Hippocampal formation (tissue), 2 donors: ENCODE data around the gene SND1.

ENCODE experiments used
- DNase-seq, 2 donors: peaks; one replicate each; lab custom pipeline; 2025; lab: John Stamatoyannopoulos, UW

SND1 gene

DNA sequence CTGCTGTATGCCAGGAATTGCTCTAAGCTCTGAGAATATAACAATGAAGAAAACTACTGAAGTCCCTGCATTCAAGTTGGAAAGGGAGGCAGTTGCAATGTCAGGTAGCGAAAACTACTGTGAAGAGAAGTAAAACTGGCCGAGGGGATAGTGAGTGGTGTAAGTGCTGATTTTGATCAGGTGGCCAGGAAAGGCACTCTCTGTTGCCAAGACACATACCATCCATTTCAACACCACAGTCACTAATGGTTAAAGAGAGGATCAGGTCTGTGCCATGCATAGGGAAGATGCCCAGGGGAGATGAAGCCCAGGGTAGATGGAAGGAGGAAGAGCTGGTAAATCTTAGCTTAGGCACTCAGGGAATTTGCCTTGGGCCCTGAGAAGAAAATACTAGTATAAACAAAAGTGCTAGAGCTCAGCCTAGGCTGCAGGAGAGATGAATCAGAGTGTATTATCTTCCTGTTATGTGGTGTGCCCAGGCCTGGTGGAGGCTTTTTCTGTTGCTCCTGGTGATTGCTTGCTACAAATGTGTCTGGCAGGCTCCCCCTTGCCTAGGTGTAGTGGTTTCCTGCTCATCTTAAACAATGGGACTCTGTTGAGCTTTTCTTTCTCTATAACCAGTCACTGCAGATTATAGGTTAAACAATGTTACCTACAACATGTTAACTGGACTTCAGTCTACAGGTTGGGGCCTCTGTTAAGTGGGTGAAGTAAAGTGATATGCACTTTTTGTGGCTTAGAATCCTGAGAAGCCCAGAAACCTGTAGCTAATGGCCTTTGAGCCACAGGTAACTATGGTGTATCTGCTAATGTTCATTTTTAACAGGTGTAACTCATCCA is 253.7 kb downstream of the SND1 start:
- no peak for DNase-seq

GRCh38 chr7:127907110-127908040 is 255.4 kb downstream of the SND1 start:
- DNase-seq = no peak

DNA sequence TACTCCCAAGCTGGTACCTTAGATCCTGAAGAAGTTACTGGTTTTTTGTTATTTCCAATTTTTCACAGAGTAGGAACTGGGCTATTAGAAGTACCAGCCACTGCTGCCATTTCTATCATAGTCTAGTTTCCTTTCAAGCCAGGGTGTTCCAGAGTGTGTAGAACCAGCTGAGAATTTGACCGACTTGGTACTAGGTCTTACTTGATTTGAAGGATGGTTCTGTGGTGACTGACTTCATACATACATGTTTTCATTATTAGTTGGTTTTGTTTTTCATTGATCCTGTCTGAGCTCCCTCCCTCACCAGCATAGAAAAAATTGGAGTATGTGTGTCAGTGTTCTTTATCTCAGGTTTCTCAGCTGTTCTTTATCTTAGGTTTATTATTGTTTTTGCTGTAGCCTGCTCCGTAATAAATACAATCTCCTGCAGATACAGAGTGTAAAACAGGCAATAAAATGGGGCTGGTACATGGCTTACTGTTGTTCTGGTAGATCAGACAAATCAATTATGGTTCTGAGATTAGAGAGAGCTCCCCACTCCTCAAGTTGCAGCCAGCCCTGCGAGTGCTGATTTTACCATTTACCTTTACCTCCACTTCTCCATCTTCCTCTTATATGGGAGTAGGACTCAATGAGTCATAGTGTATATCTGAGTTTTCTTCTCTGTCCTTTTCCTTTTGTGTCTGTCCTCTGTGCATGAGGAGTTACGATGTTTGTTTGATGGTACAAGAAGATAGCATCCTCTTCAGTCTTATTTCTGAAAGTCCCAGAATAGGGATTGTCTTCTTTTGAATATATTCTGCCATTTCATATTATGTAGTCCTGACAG is 256.6 kb downstream of the SND1 start:
- no peak for DNase-seq

- DNase-seq = no peak
Observed at GRCh38 chr7:127909424-127910152, 257.6 kb downstream of the SND1 start.

DNA sequence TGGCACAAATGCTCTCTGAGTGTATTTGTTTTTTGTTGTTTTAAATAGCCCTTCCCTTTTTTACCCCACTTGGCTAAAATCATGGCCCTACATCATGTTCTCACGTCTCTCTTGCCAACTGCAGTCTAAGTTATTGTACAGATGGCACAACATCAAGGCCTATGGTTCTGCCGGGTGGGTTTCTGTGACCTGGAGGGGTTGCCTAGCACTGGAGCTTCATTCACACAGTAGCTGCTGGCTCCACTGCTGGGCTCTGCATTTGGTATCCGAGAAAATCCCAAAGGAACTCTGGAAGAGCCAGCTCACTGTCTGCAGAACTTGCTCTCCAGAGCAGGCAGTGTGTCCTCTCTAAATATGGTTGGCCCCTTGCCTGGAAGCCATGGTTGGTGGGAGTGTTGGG is 258.7 kb downstream of the SND1 start:
- no peak for DNase-seq

DNA sequence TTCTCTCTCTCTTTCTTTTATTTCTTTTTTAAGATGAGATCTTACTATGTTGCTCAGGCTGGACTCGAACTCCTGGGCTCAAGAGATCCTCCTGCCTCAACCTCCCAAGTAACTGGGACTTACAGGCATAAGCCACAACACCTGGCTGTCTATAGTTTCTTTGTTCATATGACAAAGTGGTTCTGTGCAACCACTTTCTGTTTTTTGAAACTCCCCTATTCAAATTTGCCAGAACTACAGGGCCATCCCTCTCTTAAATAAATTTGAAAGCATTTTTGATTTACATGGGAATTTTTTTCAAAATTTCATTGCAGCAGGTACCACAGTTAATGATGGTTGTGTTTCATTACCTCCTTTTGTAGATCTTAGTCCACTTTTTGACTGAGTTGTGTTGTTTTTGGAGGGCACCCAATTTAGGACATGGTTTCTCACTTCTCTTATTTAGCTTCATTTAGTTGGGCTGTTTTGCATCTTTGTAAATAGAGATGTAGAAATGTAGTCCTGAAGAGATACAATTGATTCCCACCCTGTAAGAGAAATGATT is 260.0 kb downstream of the SND1 start:
- no peak for DNase-seq

- DNase-seq = no peak
Observed at GRCh38 chr7:127912901-127913300, 260.9 kb downstream of the SND1 start.

DNA sequence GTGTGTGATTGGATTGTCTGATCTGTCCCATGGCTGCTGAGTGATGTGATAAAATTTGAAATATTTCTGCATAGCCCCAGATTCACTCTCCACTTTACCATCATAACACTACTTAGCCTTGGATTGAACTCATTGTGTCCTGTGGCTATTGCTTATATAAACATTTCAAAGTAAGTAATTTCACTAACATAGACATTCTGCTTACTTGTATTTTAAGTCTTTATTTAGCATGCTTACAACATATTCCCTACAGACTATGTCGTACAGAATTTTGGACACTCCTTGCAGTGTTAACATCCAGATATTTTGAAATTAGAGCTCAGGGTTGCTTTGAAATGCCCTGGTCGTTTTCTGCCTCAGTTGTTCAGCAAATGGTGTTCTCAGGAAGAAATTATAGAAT is 261.7 kb downstream of the SND1 start:
- DNase-seq = no peak

GRCh38 chr7:127914693-127915092 is 262.7 kb downstream of the SND1 start:
- no peak for DNase-seq

DNA sequence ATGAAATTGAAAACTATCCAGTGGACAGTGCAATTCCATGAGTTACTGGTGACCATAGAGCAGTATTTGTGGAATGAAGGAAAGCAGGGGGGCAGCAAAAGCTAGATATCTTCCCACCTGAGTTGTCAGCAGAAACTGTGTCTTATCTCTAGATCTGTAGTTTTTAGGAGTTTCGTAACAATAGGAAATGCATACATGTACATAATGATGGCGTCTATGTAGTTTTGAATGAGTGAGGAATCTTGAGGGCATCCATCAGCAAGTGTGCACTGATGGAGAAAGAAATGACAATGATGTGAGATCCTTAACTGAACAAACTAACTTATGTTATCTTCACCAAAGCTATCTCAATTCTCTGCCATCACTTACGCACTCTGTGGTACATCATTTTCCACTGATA is 264.7 kb downstream of the SND1 start:
- DNase-seq = no peak

DNA sequence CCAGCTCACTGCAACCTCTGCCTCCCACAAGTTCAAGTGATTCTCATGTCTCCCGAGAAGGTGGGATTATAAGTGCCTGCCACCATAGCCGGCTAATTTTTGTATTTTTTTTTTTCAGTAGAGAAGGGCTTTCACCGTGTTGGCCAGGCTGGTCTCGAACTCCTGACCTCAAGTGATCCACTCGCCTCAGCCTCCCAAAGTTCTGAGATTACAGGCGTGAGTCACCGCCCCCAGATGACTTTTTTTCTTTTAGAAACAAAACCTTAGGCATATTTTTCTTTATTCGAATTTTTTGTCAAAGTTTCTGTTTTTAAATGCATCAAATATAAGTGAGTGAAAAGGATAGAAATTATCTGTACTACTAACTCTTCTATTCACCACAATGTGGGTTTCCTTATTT is 266.1 kb downstream of the SND1 start:
- no peak for DNase-seq

GRCh38 chr7:127920787-127921438 is 268.9 kb downstream of the SND1 start:
- DNase-seq = no peak

DNA sequence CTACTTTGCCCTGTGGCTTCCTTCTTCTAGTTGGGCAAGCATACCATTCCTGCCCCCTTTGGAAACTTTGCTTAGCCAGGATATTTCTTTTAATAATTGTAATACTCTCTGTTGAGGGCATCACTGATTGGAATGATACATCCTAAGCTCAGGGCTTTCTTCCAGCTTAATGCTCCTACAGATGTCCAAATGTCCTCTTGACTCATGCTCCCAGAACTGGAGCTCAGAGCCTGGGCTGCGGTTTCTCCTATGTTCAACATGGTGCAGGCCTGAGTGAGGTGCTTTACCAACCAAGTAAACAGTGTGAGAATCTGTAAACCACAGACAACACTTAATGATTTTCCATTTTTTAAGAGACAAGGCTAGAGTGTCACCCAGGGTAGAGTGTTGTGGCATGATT is 270.7 kb downstream of the SND1 start:
- no peak for DNase-seq

DNA sequence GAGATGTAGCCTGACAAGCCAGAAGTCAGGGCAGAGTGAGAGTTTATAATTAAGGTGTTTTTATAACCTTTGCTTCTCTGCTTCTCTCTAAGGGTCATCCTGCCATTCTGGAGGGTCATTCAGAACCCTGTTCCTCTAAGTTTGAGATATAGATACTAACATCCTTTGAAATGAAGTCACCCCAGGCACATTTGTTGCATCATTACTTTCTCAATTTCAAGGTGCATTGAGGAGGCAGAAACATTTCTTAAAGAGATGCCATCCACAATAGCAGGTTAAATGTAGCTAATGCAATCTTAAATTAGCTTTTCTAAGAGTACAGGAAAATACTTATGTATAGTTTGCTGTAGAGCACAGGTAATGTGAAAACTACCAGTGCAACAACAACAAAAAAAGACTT is 272.9 kb downstream of the SND1 start:
- no peak for DNase-seq

DNA sequence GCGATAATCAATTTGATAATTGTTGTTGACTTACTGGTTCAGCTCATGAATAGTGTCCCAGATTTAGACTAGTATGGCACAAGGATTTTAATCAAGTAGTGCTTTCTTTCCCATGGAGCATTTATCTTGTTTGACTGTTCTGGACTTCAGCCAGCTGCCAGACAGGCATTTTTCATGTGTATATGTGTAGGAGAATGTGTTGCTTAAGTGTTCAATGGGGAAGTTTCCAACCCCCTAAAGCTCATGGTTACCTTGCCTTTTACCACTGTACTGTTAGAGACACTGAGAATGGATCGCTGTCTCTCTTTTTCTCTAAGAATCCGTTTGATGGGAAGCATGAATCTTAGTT is 275.3 kb downstream of the SND1 start:
- DNase-seq = no peak

GRCh38 chr7:127928222-127928621 is 276.2 kb downstream of the SND1 start:
- no peak for DNase-seq

DNA sequence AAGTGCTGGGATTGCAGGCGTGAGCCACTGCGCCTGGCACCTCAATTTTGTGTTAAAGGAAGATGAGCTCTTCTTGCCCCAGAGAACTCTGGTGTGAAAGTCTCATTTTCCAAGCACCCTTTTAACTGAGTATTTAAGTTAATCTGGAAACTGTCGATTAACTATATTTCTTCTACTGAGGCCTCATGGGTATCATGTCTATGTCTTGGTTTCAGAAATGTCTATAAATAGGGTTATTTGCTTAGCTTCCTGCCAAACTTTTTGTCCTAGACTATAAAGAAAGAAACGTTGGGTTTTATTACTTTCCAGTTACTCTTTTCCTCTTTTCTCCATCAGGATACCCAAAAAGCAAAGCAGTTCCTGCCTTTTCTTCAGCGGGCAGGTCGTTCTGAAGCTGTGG is 276.9 kb downstream of the SND1 start:
- no peak for DNase-seq

GRCh38 chr7:127930341-127931328 is 278.6 kb downstream of the SND1 start:
- no peak for DNase-seq

DNA sequence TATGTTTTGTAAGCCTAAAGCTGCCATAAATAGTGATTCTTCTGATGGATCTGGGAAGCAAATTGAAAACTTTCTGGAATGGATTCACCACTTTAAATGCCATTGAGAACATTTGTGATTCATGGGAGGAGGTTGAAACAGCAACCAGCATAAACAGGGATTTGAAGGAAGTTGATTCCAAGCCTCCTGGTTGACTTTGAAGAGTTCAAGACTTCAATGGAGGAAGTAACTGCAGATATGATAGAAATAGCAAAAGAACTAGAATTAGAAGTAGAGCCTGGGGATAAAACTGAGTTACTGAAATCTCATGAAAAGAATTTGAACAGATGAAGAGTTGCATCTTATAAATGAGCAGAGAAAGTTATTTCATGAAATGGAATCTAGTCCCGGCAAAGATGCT is 280.1 kb downstream of the SND1 start:
- DNase-seq = no peak

GRCh38 chr7:127932496-127932895 is 280.5 kb downstream of the SND1 start:
- no peak for DNase-seq
